NOMO-1 treated with dmso at 0.1 percent for 144 hours (cell line): Measurements from ENCODE around the gene SULF2.
A peak's percentile ranks its signal among the peaks of the same experiment; 100 is the strongest.

ENCODE experiments used
- DNase-seq: peaks from one replicate; lab custom pipeline; 2025; ENCODE audit not compliant: unreplicated experiment; lab: John Stamatoyannopoulos, UW

The SULF2 gene

GRCh38 chr20:47687095-47687987 is 97.9 kb downstream of the SULF2 start:
- DNase-seq: no peak

- DNase-seq: no peak
These were observed 98.7 kb downstream of the SULF2 start for GRCh38 chr20:47686545-47686944.

DNA sequence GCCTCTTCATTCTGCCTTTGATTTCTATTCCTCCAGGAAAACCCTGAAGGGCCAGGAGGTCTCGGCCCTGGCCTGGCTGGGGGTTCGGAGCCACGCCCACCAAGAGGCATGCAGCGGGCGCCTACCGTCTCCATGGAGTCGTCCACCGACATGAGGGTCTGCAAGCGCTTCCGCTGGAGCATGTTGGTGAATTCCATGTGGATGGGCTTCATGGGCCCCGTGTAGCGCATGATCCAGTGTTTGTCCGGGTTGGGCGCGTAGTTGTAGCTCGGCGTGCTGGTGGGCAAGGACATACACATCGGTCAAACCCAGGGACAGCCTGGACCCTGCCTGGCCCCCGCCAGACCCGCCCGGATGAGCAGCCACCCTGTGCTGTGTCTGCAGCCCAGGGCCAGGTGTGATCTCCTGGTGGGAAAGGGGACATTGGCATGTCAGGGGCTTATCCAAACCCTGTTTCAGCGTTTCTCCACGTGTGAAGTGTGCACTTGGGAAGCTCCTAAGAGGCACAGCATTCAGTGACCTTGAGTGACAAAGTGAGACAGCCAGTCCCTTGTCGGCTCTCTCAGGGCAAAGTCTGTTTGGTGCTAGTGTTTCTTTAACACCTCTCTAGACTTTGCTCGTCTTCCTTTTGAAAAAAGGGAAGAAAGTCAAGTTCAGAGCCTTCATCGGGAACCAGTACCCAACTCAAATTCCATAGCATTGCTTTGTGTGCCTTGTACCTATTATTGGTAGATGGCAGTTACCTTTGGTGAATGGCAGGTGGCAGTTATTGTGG is 100.8 kb downstream of the SULF2 start:
- no peak for DNase-seq

DNA sequence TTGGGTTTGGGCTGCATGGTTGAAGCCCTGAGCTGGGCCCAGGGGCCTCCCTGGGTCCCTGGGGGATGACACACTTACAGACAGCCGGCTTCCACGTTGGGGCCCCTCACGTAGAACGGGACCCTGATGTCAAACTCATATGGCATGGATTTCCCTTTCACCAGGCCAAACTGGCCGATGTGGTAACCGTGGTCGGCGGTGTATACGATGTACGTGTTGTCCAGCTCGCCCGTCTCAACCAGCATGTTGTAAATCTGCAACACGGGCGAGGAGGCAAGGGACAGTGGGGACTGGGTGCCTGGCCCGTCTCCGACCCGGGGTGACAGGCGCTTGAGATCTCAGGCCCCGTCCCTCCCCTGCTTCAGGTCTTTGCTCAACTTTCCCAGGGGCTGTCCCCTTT is 102.4 kb downstream of the SULF2 start:
- DNase-seq: no peak

DNA sequence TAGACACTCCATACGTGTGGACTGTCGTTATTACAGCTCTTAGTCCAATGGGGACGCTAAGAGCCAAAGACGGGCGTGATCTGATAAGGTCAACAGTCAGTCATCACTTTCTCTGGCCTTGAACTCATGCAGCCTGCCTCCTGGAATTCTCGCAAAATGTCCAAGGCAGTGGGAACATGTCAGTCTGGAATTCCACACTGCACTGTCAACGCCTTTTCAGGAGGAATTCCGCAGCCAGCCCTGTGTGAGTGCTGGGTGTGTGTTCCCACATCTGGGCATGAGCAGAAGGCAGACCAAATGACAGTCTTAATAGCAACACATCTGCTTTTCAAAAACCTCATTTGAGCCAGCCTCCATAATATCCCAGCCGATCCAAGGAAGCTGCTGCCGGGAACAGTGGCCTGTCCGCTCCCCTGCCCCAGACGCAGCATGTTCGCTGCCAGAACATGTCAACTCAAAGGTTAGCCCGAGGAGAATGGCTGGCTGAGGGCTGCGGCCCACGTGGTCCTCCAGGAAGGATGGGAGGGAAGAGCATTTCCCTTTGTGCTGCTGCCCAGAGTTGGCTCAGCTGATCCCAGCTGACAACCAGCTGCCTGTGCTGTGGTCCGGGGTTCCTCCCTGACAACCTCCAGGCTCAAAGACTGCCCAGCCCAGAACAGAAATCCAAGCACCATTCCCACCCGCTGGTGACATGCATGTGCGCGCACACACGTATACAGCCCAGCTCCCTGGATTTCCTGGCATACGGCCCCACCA is 103.1 kb downstream of the SULF2 start:
- DNase-seq: no peak

GRCh38 chr20:47680804-47681529 is 104.3 kb downstream of the SULF2 start:
- no peak for DNase-seq

DNA sequence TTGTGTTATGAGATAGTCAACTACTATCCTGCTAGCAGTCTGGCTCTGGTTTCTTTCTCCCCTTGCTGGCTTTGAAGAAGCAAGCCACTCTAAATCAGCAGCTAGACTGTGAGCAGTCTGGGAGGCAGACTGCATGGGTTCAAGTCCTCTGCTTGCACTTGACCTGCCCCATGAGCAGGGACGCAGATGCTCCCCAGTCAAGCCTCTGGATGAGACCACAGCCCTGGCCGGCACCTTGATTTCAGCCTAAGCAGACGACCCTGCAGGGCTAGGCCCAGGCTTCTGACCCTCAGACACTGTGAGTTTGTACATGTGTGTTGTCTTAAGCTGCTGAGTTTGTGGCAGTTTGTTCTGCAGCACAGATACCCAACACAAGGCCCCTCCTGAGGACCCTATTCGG is 105.8 kb downstream of the SULF2 start:
- no peak for DNase-seq

DNA sequence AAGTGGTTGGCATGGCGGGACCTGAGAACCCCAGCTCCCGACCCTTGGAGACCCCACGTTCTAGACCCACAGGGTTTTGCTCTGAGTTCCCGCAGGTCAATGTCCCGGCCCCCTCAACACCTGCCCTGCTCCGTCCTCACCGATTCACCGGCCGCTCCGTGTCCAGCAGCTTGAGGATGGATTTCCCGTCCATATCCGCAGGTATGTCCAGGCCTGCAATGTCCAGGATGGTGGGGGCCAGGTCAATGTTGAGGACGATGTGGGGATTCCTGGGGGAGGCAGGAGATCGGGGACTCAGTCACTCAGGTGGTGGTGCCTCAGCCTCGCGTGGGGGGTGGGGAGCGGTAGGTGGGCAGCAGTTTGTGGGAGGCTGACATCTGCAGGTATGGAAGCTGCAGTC is 106.7 kb downstream of the SULF2 start:
- no peak for DNase-seq

DNA sequence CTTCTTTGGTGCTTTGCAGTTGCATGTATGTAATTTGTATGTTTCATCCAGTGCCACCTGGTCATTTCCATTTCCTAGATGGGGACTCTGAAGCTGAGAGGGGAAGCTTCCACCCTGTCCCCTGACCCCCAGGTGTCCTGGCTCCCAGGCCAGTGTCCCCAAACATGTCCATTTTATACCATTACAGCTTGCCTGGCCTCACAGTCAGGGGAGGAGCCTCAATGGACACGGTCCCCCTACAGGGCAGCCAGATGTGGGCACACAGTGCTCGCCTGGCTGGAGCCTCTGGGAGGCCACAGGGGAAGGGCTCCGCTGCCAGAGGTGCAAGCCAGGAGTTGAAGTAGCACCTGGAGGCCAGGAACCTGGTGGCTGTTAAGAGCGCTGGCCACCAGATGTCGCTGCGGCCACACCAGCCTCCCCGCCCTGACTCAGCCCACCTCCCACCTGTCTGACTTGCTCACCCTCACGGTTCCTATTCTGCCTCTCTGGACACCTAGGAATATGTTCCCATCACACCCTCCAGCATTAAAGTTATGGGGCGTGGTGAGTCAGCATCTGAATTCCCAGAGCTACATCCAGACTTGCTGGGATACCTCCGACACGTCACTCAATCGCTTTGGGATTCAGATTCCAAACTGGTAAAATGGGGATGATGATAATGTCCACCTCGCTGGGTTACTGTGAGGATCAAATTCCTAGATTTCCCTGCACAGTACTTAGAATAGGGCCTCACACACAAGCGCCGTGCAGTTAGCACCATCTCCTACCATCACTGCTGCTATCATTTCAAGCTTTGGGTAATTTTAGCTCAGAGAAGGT is 107.4 kb downstream of the SULF2 start:
- DNase-seq: peak; percentile 27

- no peak for DNase-seq
These were observed 108.2 kb downstream of the SULF2 start for GRCh38 chr20:47676912-47677634.

DNA sequence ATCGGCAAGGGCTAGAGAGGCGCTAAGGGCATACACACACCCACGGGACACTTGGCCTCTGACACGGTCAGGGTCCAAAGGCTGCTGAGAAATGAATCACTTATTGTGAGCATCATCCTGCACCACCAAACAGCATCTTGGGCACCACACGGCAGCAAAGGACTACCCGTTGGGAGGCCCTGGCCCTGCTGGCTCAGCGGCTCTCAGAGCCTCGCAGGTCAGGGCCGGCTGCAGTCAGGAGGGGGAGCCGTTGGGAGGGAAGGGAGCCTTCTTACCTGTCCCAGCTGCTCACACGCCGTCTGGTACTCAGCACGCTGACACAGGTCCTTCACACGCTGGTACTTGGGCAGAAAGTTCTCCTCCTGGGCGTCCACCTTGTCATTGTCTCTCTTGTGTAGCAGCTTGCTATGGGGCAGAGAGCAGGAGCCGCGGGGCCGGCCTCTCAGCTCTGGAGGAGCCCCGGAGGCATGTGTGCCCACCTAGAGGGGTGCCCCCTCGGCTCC is 109.0 kb downstream of the SULF2 start:
- no peak for DNase-seq

- DNase-seq: no peak
These were observed 109.8 kb downstream of the SULF2 start for GRCh38 chr20:47675190-47676142.

DNA sequence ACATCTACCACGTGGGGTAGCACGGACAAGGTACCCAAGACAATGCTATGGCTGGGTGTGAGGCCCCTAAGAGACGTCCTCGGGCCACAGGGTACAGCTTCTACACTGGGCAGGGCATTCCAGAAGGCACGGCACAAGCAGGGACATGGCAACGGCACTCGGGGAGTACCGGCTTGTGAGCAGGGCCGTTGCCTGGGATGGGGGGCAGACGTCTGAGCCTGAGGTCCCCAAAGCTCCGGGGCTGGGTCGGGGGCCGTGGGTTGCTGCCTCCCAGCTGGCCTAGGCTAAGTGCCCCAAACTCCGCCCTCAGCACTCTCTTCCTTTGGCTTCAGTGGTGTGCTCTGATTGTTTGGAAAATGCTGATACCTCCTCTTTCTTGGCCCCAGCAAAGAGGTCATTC is 110.6 kb downstream of the SULF2 start:
- DNase-seq: no peak

DNA sequence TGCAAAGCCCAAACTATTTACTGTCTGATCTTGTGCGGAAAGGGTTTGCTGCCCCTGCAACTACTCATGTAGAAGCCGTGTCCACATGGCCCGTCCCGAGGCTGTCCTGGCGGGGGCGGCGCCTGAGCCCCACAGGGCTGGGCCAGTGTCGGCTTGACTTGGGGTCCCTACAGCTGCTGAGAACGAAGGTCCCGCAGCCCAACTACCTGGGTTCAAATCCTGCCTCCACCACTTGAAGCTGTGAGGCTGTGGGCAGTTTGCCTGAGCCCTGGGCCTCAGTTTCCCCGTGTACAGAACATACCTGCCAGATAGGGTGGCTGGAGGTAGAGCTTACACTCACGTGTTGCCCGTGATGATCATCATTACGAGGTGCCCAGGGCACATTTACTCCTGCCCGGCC is 111.1 kb downstream of the SULF2 start:
- DNase-seq: no peak

GRCh38 chr20:47673671-47673955 is 111.7 kb downstream of the SULF2 start:
- no peak for DNase-seq

- no peak for DNase-seq
These were observed 112.2 kb downstream of the SULF2 start for GRCh38 chr20:47672886-47673670.

DNA sequence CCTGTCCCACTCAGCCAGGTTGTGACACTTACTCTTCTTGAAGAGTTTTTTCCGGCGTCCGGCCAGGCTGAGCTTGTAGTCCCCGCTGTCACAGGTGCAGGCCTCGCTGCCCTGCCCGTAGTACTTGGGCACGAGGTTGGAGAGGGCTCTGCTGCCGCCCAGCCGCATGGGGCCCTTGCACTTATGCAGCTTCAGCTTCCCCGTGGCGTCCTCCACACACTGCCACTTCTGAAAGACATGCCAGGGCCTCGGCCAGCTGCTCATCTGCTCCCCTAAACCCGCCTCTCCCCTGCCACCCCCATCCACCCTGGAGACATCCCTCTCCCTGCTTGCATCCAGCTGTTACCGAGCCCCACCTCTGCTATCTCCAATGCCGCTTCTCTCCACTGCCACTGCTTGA is 113.1 kb downstream of the SULF2 start:
- no peak for DNase-seq

GRCh38 chr20:47670913-47671312 is 114.4 kb downstream of the SULF2 start:
- no peak for DNase-seq
